GM19328 (cell line): ENCODE results near the gene CMIP.

Experiments
- ATAC-seq: cut with Tn5 transposase; IDR thresholded peaks from one replicate; pipeline ENCODE4 v1.9.1; 2021; ENCODE audit warnings: mild to moderate bottlenecking, moderate library complexity; ENCODE audit not compliant: unreplicated experiment

CMIP gene

DNA sequence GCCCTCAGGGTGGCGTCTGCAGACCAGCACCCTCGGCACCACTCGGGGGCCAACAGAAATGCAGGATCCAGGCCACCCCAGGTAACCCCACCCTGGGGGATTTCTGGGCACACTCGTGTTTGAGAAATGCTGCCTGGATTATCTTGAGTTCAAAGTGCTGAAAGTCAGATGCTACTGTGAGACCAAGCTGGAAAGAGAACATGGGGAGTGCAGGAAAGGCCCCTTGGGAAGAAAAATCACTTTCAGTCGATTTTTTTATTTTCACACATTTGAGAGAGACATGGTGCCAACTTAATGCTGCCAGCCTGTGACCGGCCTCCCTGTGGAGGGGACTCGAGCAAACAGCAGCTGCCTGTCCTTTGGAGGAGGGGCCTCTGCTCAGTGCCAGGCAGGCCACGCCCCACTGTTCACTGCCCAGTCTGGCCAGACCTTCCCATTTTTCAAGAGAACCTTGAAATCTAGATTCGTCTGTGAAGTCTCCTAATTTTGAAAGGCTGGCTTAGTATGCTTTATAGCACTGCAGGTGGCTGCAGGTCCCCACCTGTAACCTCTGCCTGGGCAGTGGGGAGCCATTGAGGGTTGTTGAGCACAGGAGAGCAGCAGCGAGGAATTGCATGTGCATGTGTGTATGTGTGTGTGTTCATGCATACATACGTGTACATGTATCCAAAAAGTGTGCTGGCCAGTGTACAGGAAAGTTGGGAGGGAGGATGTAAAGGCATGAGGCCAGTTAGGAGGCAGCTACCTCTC lies 263.8 kb downstream of the CMIP start:
- ATAC-seq: no peak

DNA sequence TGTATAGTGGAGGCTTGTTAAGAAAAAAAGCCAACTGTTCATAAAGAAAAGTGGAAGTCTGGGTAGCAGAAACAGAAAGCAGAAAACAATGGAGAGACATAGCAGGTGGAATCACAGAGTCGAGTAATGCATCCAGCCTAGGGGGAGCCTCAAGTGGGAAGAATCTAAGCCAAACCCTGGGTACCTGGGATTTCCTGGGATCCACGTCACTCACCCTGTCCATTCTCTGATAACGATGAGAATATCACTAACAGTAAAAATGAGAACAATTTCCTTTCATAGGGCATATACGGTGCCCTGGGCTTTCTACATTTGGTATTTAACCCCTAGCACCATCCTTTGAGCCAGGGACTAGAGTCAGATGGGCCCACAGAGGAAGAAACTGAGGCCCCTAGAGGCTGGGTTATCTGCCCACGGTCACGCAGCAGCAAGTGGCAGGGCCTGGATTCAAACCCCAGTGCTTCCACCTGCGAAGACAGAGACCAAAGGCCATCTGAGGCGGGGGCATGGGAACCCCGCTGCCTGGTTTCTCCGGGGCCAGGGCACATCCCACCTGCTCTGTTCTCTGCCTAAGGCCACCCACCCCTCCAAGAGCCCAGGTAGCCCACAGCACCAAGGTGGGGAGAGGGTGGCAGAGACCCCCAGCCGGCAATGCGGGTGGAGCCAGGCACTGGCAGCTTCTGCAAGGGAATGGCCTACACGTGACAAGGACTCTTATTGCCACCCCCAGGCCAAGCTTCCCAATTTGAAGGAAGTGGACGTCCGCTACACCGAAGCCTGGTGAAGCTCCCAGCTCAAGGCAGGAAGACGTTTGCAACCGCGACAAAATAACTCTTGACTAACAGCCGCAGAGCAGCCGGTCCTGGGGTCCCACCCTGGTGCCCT lies 264.6 kb downstream of the CMIP start:
- ATAC-seq: no peak

DNA sequence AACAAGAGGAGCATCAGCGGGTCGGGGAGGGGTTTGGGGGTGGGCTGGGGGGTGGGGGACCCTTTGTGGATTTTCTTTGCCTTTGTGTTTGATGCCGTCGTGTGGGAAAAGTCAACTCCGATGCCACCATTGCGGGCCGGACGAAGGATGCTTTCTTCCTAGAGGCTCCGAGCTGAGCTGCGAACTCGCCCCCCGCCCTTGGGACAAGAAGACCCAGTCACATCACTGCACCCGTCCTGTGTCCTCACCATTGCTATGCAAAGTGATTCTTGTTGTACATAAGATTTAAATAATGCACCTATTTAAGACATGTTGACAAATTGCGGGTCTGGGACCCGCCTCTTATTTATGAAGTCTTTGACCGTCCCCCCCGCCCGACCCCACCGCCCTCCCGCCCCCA lies 265.4 kb downstream of the CMIP start:
- no peak for ATAC-seq

DNA sequence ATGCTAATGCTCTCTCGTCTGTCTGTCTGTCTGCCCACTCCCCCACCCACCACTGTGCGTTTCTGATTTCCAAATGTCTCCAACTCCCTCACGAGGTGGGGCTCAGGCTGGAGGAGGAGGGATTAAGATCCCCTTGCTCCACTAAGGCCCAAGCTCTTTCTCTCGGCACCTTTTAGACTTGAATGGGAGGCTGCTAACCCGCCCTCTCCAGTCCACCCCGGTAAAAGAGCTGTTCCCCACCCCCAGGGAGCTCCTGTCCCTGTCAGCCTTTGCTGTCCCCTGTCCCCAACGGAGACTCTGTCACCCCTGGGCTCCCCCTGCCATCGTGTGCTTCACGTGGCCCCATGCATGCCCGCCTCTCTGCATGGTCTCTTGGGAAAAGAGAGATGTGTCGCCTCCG lies 266.0 kb downstream of the CMIP start:
- ATAC-seq: no peak

DNA sequence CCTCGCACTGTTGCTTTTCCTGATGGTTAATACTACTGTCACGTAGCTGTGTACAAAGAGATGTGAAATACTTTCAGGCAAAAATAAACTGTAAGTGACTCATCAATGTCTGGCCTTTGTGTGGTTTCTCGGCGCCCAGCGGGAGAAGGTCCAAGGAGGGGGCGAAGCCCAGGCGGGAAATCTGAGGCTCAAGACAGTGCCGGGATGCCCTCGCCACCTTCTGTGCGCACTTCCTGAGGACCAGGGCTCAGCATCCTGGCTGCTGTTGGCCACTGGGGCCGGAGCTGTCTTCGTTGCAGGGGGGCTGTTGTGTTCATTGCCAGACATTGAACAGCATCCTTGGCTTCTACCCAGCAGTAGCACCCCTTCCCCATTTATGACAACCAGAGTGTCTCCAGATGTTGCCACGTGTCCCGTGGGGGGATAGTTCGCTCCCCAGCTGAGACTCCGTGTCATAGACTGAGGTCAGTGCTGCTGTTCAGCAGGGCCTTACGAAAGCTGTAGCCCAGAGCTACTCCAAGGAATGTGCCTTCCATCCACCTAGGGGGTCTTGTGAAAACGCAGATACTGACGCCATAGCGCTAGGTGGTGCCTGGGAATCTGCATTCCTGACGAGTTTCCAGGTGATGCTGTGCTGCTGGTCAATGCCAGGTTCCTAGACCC lies 267.2 kb downstream of the CMIP start:
- no peak for ATAC-seq

DNA sequence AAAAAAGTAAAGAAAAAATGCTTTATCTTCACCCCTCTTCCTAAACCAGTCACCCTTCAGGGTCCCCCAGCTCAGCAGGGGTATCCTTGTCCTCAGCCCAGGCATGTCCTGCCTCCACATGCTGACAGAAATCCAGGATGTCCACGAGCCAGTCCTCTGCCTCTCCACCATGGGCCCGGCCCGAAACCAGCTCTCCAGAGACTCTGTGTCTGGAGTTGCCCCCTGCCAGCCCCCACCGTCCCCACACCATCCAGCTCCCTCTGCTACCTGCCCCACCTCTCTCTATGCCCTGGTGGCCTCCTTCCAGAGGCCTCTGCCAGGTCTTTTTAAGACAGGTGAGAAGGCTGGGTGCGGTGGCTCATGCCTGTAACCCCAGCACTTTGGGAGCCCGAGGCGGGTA lies 268.1 kb downstream of the CMIP start:
- ATAC-seq: no peak

DNA sequence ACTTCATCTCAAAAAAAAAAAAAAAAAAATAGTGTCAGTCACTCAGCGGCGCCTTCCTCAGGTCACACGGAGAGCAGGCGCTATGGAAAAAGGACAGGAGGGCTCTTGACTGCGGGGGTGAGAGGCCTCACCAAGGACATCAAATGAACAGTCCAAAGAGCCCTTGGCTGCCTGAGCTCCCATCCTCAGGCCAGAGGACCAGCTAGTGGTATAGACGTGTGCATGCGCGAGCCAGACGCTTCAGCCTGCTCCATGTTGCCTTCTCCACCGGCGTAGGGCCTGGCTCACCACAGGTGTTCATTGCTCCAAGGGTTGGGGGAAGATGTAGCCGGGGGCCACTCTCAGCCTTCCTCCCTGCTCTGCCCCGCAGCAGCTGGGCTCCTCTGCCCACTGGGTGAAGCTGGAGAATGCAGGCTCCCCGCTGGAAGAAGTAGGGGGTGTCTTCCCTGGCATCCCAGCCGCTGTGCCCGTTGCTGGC lies 268.7 kb downstream of the CMIP start:
- ATAC-seq: no peak

DNA sequence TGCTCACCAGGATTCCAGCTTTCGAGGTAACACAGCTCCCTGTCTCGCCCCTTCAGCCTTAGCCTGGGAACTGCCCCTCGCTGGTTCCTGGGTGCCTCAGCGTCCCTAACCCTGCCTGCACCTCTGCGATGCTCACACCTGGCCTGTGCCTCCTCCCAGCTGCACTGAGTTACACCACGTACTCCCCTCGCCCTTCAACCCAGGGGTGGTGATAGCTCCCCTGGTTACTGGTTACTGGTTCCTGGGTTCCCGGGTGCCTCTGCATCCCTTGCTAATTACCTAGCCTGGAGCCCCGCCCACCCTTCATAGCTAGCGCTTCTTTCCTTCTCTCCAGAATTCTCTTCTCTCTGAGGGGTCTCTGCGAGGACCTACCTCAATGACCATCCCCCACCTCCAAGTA lies 269.2 kb downstream of the CMIP start:
- no peak for ATAC-seq

DNA sequence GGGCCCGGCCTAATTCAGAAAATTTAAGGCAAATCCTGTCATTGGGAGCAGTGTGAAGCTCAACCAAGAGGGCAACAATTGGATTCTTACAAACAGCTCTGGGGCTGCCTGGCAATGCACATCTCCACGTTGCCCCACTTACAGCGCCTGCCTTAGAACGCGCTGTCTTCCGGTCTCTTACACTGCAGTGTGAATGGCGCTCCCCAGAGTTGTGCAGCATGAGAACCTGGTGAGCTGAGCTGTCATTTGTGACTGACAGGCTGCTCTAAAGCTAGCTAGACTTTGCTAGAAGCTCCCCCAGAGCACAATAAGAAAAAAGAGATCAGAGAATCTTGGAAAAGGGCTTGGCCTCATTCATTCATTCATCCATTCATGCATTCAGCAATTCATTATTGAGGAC lies 270.0 kb downstream of the CMIP start:
- no peak for ATAC-seq

DNA sequence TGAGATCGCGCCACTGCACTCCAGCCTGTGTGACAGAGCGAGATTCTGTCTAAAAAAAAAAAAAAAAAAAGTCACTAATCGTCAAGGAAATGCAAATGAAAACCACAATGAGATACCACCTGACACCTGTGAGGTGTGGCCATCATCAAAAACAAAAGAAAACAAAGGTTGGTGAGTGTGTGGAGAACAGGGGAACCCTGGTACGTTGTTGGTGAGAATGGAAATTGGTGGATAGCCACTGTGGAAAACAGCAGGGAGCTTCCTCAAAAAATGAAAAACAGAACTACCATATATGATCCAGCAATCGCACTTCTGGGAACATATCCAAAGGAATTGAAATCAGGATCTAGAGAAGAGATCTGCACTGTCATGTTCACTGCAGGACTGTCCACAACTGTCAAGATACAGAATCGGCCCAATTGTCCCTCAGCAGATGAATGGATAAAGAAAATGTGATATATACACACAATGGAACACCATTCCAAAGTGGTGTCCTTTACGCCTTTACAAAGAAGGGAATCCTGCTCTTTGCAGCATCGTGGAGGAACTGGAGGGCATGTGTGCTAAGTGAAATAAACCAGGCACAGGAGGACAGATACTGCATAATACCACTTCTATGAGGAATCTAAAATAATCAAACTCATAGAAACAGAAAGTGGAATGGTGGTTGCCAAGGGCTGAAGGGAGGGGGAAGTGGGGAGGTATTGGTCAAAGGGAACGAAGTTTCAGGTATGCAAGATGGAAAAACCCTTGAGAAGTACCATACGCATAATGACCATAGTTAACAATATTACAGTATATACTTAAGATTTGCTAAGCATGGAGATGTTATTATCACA lies 271.0 kb downstream of the CMIP start:
- peak; percentile 63 for ATAC-seq

DNA sequence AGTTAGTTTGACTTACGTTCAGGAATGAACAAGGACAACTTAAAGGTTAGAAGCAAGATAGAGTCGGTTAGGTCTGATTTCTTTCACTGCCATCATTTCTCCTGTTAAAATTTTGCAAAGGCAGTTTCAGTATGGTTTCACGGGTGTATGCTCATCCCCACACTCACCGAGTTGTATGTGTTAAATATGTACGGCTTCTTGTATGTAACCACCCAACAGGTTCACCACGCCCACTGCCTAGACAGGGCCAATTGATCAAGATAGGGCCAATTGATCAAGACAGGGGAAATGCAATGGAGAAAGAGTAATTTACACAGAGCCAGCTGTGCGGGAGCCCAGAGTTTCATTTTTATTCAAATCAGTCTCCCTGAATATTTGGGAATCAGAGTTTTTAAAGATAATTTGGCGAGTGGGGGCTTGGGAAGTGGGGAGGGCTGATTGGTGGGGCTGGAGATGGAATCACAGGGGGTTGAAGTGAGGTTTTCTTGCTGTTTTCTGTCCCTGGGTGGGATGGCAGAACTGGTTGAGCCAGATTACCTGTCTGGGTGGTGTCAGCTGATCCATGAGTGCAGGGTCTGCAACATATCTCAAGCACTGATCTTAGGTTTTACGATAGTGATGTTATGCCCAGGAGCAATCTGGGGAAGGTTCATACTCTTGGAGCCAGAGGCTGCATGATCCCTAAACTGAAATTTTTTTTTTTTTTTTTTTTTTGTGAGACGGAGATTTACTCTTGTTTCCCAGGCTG lies 272.0 kb downstream of the CMIP start:
- ATAC-seq: no peak

DNA sequence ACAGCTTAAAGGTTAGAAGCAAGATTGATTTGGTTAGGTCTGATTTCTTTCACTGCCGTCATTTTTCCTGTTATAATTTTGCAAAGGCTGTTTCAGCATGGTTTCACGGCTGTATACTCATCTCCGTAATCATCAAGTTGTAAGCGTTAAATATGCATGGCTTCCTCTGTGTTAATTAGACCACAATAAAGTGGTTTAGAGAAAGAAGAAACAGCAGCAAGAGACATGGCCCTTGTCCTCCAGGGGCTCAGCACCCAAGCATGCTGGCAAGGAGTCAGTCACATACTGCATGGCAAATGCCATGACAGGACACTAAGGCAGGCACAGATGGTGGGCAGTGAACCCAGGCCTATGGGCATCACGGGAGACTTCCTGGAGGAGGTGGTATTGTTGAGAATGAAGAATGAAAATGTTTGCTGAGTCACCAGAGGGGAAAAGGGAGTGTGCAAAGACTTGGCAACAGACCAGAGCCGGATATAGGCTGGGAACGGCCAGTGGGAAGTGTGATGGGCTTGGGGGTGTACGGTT lies 273.1 kb downstream of the CMIP start:
- no peak for ATAC-seq

DNA sequence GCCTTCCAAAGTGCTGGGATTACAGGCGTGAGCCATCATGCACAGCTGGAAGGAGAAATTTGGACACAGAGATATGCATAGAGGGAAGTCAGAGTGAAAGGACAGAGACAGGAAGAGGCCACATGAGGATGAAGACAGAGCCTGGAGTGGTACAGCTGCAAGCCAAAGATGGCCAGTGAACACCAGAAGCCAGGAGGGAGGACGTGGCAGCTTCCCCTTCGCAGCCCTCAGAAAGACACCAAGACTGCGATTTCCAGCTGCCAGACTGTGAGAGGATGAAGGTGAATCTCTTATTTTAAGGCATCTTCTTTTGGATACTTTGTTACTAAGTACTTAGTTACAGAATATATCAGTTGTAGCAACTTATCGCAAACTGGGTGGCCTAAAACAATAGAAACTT lies 274.0 kb downstream of the CMIP start:
- ATAC-seq: no peak

DNA sequence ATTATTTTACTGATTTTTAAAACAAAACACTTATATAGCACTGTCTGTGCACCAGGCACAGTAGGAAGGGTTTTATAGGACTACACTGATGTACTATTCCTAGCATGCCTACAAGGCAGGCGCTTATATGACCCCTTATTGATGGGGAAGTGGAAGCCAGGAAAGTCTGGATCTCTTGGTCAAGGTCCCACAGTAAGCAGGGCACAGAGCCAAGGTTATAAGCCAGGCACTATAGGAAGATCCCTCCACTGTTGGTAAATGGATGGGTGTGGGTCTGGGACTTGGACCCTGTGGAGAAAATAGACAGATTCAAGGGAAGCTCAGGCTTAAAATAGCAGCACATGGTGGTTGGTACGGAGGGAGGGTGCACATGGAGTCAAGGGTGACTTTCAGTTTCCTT lies 275.4 kb downstream of the CMIP start:
- ATAC-seq: no peak

DNA sequence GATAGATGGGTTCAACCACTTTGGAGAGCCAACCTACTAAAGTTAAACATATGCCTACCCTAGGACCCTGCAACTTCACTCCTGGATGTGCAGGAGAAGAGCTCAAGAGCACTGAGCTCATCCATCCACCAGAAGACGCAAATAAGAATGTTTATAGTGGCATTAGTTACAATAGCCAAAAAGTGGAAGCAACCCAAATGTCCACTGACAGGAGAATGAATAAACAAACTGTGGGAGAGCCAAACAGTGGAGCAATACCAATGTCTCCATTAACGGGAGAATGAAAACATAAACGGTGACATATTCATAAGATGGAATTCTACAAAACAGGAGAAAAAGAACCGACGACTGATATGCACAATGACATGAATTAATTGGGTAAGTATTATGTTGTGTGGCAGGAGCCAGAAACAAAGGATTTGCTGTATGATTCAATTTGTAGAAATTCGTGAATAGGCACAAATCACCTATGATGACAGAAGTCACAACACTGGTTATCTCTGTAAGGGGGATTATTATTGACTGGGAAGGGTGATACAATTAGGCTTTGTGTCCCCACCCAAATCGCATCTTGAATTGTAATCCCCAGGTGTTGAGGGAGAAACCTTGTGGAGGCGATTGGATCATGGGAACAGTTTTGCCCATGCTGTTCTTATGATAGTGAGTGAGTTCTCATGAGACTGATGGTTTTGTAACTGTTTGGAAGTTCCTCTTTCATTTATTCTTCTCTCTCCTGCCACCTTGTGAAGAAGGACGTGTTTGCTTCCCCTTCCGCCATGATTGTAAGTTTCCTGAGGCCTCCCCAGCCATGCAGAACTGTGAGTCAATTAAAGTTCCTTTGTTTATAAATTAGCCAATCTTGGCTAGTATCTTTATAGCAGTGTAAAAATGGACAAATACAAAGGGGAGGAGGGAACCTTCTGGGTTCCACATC lies 276.6 kb downstream of the CMIP start:
- ATAC-seq: no peak

DNA sequence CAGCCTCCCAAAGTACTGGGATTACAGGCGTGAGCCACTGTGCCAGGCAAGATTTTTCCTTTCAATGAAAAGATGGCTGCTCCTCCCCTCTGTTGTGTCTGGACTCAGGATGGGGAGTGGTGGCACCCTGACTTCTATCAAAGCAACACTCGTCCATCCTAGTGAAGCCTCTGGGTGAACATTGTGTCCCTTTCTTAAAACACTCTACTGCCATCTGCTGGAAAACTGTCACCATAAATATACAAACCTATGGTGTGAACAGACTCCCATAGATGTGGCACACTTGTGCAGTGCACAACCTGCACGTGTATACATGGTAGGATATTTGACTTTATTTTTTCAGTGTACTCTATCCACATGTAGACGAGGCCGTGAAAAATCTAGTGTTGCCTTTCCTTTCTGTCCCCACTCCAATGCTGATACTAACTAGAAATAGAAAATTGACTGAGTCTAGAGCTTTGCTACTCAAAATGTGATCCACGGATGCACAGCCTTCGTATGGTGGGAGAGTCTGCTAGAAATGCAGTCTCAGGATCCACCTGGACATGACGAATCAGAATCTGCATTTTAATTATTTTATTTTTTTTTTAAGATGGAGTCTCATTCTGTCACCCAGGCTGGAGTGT lies 278.6 kb downstream of the CMIP start:
- no peak for ATAC-seq

DNA sequence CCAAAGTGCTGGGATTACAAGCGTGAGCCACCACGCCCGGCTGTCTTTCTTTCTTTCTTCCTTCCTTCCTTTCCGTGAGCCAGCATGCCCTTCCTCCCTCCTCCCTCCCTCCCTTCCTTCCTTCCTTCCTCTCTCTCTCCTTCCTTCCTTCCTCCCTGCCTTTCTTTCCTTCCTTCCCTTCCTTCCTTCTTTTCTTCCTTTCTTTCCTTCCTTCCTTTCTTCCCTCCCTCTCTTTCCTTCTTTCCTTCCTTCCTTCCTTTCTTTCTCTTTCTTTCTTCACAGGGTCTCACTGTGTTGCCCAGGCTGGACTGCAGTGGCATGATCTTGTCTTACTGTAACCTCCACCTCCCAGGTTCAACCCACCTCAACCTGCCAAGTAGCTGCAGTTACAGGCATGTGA lies 283.8 kb downstream of the CMIP start:
- no peak for ATAC-seq

DNA sequence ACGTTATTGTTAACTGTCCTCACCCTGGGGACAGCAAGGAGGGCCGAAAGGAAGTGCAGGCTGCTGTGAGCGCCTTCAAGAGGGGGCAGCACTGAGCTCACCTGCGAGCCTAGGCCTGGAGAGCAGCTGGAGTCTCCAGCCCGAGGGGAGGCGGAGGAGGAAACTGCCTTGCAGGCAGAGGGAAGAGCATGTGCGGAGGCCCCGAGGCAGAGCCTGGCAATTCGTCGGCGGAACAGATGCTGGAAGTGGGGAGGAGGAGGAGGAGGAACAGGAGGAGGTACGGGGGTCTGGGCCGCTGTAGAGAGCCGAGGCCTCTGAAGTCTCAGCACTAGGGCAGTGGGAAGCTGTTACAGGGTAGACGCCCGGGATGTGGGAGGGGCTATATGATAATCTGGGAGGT lies 284.8 kb downstream of the CMIP start:
- ATAC-seq: no peak
